Measurements from ENCODE around the gene XG.

The XG gene

GRCh38 chrX:2819345-2820135 lies 67.7 kb downstream of the XG start:
- H3K9ac ChIP-seq (ENCODE audit: low read depth, low read length): no peak overlapping the region
- H3K27me3 ChIP-seq (ENCODE audit: insufficient read depth, low read length, poor library complexity): no peaks in the 10 kb centered on the region
- H3K4me1 ChIP-seq (ENCODE audit: insufficient read depth, low read length): no peaks in the 10 kb centered on the region
- H3K9me3 ChIP-seq (ENCODE audit: insufficient read depth, low read length, severe bottlenecking): no peaks in the 10 kb centered on the region
- H4K20me1 ChIP-seq (ENCODE audit: insufficient read depth, low read length): no peaks in the 10 kb centered on the region
- H3K4me3 ChIP-seq (ENCODE audit: low read depth in 1 of 2, low read length in 2 of 2): no peak overlapping the region
- no peak overlapping the region for H3K27ac ChIP-seq (ENCODE audit: low read length)
- no peak overlapping the region for H2AFZ ChIP-seq (ENCODE audit: low read depth, low read length)
- H3K36me3 ChIP-seq (ENCODE audit: insufficient read depth, low read length): no peaks in the 10 kb centered on the region
- H3K4me2 ChIP-seq (ENCODE audit: insufficient read depth, low read length): no peak overlapping the region
- TF ChIP-seq EZH2 (IDR thresholded peaks at IDR 0.05; ENCODE audit: borderline replicate concordance, low read depth, low read length, severe bottlenecking) (no peak), CTCF (IDR thresholded peaks at IDR 0.05; ENCODE audit: borderline replicate concordance, extremely low read depth, low read length, poor library complexity, severe bottlenecking) (peak; percentile 9)
- no peak for ATAC-seq (ENCODE audit: insufficient read depth, low read depth)
- DNase-seq: no peak
- no peaks in the 10 kb centered on the region for H3K79me2 ChIP-seq (ENCODE audit: insufficient read depth, low read length)

GRCh38 chrX:2820136-2820771 lies 68.4 kb downstream of the XG start:
- ATAC-seq (ENCODE audit: insufficient read depth, low read depth): 0 out of 3 replicates have a peak, but pooled peaks have one; percentile 29
- no peaks in the 10 kb centered on the region for H4K20me1 ChIP-seq (ENCODE audit: insufficient read depth, low read length)
- H3K36me3 ChIP-seq (ENCODE audit: insufficient read depth, low read length): no peaks in the 10 kb centered on the region
- H3K27me3 ChIP-seq (ENCODE audit: insufficient read depth, low read length, poor library complexity): no peaks in the 10 kb centered on the region
- H3K79me2 ChIP-seq (ENCODE audit: insufficient read depth, low read length): no peaks in the 10 kb centered on the region
- no peak for DNase-seq
- no peak overlapping the region for H3K4me3 ChIP-seq (ENCODE audit: low read depth in 1 of 2, low read length in 2 of 2)
- H3K27ac ChIP-seq (ENCODE audit: low read length): no peak overlapping the region
- no peak overlapping the region for H2AFZ ChIP-seq (ENCODE audit: low read depth, low read length)
- no peaks in the 10 kb centered on the region for H3K4me1 ChIP-seq (ENCODE audit: insufficient read depth, low read length)
- H3K9me3 ChIP-seq (ENCODE audit: insufficient read depth, low read length, severe bottlenecking): no peaks in the 10 kb centered on the region
- H3K4me2 ChIP-seq (ENCODE audit: insufficient read depth, low read length): no peak overlapping the region
- H3K9ac ChIP-seq (ENCODE audit: low read depth, low read length): no peak overlapping the region
- TF ChIP-seq CTCF (IDR thresholded peaks at IDR 0.05; ENCODE audit: borderline replicate concordance, extremely low read depth, low read length, poor library complexity, severe bottlenecking): no peak
- no peak for TF ChIP-seq EZH2 (IDR thresholded peaks at IDR 0.05; ENCODE audit: borderline replicate concordance, low read depth, low read length, severe bottlenecking)

- Histone ChIP-seq H2AFZ (ENCODE audit: low read depth, low read length) (no peak overlapping the region), H3K4me1 (ENCODE audit: insufficient read depth, low read length) (no peaks in the 10 kb centered on the region), H3K4me3 (ENCODE audit: low read depth in 1 of 2, low read length in 2 of 2) (no peak overlapping the region), H3K9me3 (ENCODE audit: insufficient read depth, low read length, severe bottlenecking) (no peaks in the 10 kb centered on the region), H3K4me2 (ENCODE audit: insufficient read depth, low read length) (no peak overlapping the region), H3K27me3 (ENCODE audit: insufficient read depth, low read length, poor library complexity) (no peaks in the 10 kb centered on the region), H3K9ac (ENCODE audit: low read depth, low read length) (no peak overlapping the region), H3K27ac (ENCODE audit: low read length) (no peak overlapping the region), H3K79me2 (ENCODE audit: insufficient read depth, low read length) (no peaks in the 10 kb centered on the region), H4K20me1 (ENCODE audit: insufficient read depth, low read length) (no peaks in the 10 kb centered on the region), H3K36me3 (ENCODE audit: insufficient read depth, low read length) (no peaks in the 10 kb centered on the region)
- no peak for ATAC-seq (ENCODE audit: insufficient read depth, low read depth)
- DNase-seq: no peak
- TF ChIP-seq EZH2 (IDR thresholded peaks at IDR 0.05; ENCODE audit: borderline replicate concordance, low read depth, low read length, severe bottlenecking) (no peak), CTCF (IDR thresholded peaks at IDR 0.05; ENCODE audit: borderline replicate concordance, extremely low read depth, low read length, poor library complexity, severe bottlenecking) (no peak)
Measured at GRCh38 chrX:2823795-2824386, 72.1 kb downstream of the XG start.
